B cell (primary cell): ENCODE results near the gene SPATA4. TPM values are rescaled to one million over a fixed set of nuclear protein-coding genes. Genes with fewer than 3 reads are reported as not detected.

Source experiments
- ATAC-seq: fragments of 200-7000 bp; cut with Tn5 transposase; one replicate; pipeline ENCODE4 v1.10.0; 2021; ENCODE audit warnings: low read depth, mild to moderate bottlenecking, moderate number of reproducible peaks, moderate library complexity
- CTCF ChIA-PET: fragments of 350-600 bp; sonication (Branson Sonifier 250); formaldehyde crosslinking; loops from one replicate; lab custom pipeline; 2021; ENCODE audit warnings: antibody characterized with exemption, inconsistent platforms; lab: Charles Lee
- POLR2A ChIA-PET: fragments of 350-600 bp; sonication (Branson Sonifier 250); formaldehyde crosslinking; loops from one replicate; lab custom pipeline; 2021; ENCODE audit warnings: antibody characterized with exemption; lab: Charles Lee
- DNase-seq: peaks from one replicate; pipeline ENCODE4 v3.0.0; 2013
- H2AFZ ChIP-seq: 2 replicates; pipeline ENCODE4 v1.6.1; 2012; ENCODE audit warnings: mild to moderate bottlenecking, low read depth, low read length; ENCODE audit not compliant: insufficient read depth, poor library complexity, severe bottlenecking
- H3K27ac ChIP-seq, 2 donors: 1 replicate in 1 of 2; 2 replicates in 1 of 2; pipeline ENCODE4 v1.5.1; 2012 to 2013; ENCODE audit warnings: low read length in 2 of 2, mild to moderate bottlenecking in 2 of 2, moderate library complexity in 1 of 2
- H3K27me3 ChIP-seq, 4 experiments: fragments of 200-600 bp in 1 of 4; sonication (generic) in 1 of 4; replicated peaks in 1 of 4; 1 replicate in 2 of 4; 2 replicates in 2 of 4; pipeline versions ENCODE4 v1.6.1 to v1.7.0; 2013 to 2016; ENCODE audit warnings: low read length in 3 of 4, mild to moderate bottlenecking in 2 of 4, mixed read lengths in 1 of 4, moderate library complexity in 1 of 4; ENCODE audit not compliant: insufficient read depth in 4 of 4, control insufficient read depth in 3 of 4; ENCODE audit errors: control extremely low read depth in 1 of 4
- H3K36me3 ChIP-seq, 2 experiments: replicated peaks in 1 of 2; 1 replicate in 1 of 2; 2 replicates in 1 of 2; pipeline versions ENCODE4 v1.6.1 to v1.7.1; 2013; ENCODE audit warnings: low read length in 1 of 2; ENCODE audit not compliant: insufficient read depth in 2 of 2, control insufficient read depth in 1 of 2; ENCODE audit errors: control extremely low read depth in 1 of 2, extremely low read depth in 1 of 2
- H3K4me1 ChIP-seq, 2 donors: fragments of 200-600 bp in 1 of 2; sonication (generic) in 1 of 2; 1 replicate in 1 of 2; 2 replicates in 1 of 2; pipeline versions ENCODE4 v1.5.1 to v1.6.1; 2013 to 2017; ENCODE audit warnings: low read length in 2 of 2; ENCODE audit not compliant: control insufficient read depth in 2 of 2, insufficient read depth in 2 of 2
- H3K4me2 ChIP-seq: replicated peaks from 2 replicates; pipeline ENCODE3; 2012; ENCODE audit warnings: mild to moderate bottlenecking, low read depth, low read length; ENCODE audit not compliant: poor library complexity, severe bottlenecking
- H3K4me3 ChIP-seq, 5 experiments: fragments of 200-600 bp in 1 of 5; sonication (generic) in 1 of 5; 1 replicate in 3 of 5; 2 replicates in 2 of 5; pipeline versions ENCODE4 v1.5.1 to v1.7.0; 2011 to 2016; ENCODE audit warnings: low read length in 4 of 5, mild to moderate bottlenecking in 4 of 5, low read depth in 2 of 5, control low read depth in 1 of 5, moderate library complexity in 1 of 5; ENCODE audit not compliant: insufficient read depth in 1 of 5; ENCODE audit errors: control extremely low read depth in 1 of 5, extremely low read depth in 1 of 5
- H3K79me2 ChIP-seq: fragments of 200-600 bp; sonication (generic); one replicate; pipeline ENCODE4 v1.6.0; 2016; ENCODE audit warnings: low read length; ENCODE audit not compliant: control insufficient read depth, insufficient read depth
- H3K9ac ChIP-seq: fragments of 200-600 bp; sonication (generic); 2 replicates; pipeline ENCODE4 v1.6.1; 2017; ENCODE audit warnings: mild to moderate bottlenecking, low read length, moderate library complexity
- H3K9me3 ChIP-seq, 3 donors: one replicate each; pipeline versions ENCODE4 v1.6.1 to v1.7.1; 2013; ENCODE audit warnings: low read length in 2 of 3; ENCODE audit not compliant: control insufficient read depth in 2 of 3, insufficient read depth in 1 of 3; ENCODE audit errors: control extremely low read depth in 1 of 3
- H4K20me1 ChIP-seq: 2 replicates; pipeline ENCODE4 v1.6.0; 2012; ENCODE audit warnings: mild to moderate bottlenecking, low read length; ENCODE audit not compliant: insufficient read depth, control insufficient read depth, poor library complexity, severe bottlenecking
- H3K27ac Mint-ChIP-seq: one replicate; pipeline ENCODE4 v1.8.0; 2021; ENCODE audit warnings: mixed read lengths
- H3K27me3 Mint-ChIP-seq: one replicate; pipeline ENCODE4 v1.8.0; 2021; ENCODE audit warnings: mixed read lengths
- H3K4me1 Mint-ChIP-seq: one replicate; pipeline ENCODE4 v1.8.0; 2021; ENCODE audit warnings: mixed read lengths
- H3K4me3 Mint-ChIP-seq: one replicate; pipeline ENCODE4 v1.8.0; 2021; ENCODE audit warnings: mixed read lengths
- H3K9me3 Mint-ChIP-seq: one replicate; pipeline ENCODE4 v1.8.0; 2022; ENCODE audit warnings: mixed read lengths; ENCODE audit not compliant: insufficient read depth
- EZH2 ChIP-seq: IDR thresholded peaks from 2 replicates; pipeline ENCODE4 v1.6.1; 2012; ENCODE audit warnings: borderline replicate concordance, low read depth, mild to moderate bottlenecking, moderate library complexity, low read length; ENCODE audit not compliant: insufficient read depth, poor library complexity, severe bottlenecking
- WGBS: methylation state at CpG from one replicate; pipeline ENCODE4 v1.1.5; 2013; ENCODE audit warnings: missing lambda C conversion rate; ENCODE audit not compliant: insufficient coverage; 5-methylcytosine and 5-hydroxymethylcytosine counted together
- intact Hi-C: fragments of 100-400 bp; cut with micrococcal nuclease; formaldehyde crosslinking; loops from one replicate; pipeline ENCODE4 v1.10.0; 2022
- polyA plus RNA-seq: library from polyadenylated mRNA; depleted of rRNA; stranded (reverse); fragments of >200 nt; gene quantifications from 2 replicates; pipeline ENCODE4 v1.2.3, GENCODE V29; 2012
- total RNA-seq, 2 donors: library from RNA; stranded (reverse); fragments of 120-200 nt in 1 of 2; gene quantifications; 1 replicate in 1 of 2; 2 replicates in 1 of 2; pipeline versions ENCODE4 v1.2.3 to v1.2.4, GENCODE V29; 2013 to 2022
- TF ChIP-seq, protein P1 (sequence below): fragments of 200-600 bp; IDR thresholded peaks from one replicate; pipeline ENCODE4 v1.8.0; 2022; ENCODE audit warnings: antibody characterized with exemption, mild to moderate bottlenecking

The SPATA4 gene
- total and polyA plus RNA-seq, 2 donors (not counting 1 experiment from before 2014, with no cell fraction given) = not detected

DNA sequence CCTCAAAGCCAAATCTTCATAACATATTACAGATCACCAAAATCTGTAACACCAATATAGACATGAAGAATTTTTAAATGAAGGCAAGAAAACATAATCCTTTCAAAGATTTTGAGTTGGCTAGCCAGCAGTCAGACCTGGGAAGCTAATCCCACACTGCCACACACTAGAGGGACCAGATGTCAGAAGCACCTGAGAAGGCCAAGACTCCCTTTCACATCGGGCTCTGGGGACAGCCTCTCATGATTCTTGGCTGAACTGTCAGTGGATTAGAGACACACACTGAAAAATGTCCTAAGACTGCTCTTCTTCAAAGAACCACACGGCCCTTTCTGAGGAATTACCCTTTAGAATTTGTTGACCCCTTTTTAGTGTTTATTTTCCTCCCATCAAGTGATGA, 28.2 kb upstream of the SPATA4 start:
- Histone ChIP-seq H3K9me3 (no peaks in the 10 kb centered on the region), H3K36me3 (no peaks in the 10 kb centered on the region), H3K4me1 (no peaks in the 10 kb centered on the region), H3K9ac (no peak overlapping the region), H3K4me3 (no peak overlapping the region), H2AFZ (no peak overlapping the region), H4K20me1 (no peaks in the 10 kb centered on the region), H3K79me2 (no peaks in the 10 kb centered on the region), H3K4me2 (no peak overlapping the region), H3K27me3 (peaks cover 0 to 3% (median 0%) of the 10 kb centered on the region in 4 experiments), H3K27ac (no peak overlapping the region)
- Mint-ChIP-seq H3K9me3 (no peaks in the 10 kb centered on the region), H3K27me3 (peaks cover 32% of the 10 kb centered on the region), H3K4me3 (no peak overlapping the region), H3K27ac (no peak overlapping the region), H3K4me1 (no peaks in the 10 kb centered on the region)
- DNase-seq (no peak), ATAC-seq (no peak)
- intact Hi-C loops = no loop called here
- no peak for TF ChIP-seq EZH2
- TF ChIP-seq, protein P1, sequence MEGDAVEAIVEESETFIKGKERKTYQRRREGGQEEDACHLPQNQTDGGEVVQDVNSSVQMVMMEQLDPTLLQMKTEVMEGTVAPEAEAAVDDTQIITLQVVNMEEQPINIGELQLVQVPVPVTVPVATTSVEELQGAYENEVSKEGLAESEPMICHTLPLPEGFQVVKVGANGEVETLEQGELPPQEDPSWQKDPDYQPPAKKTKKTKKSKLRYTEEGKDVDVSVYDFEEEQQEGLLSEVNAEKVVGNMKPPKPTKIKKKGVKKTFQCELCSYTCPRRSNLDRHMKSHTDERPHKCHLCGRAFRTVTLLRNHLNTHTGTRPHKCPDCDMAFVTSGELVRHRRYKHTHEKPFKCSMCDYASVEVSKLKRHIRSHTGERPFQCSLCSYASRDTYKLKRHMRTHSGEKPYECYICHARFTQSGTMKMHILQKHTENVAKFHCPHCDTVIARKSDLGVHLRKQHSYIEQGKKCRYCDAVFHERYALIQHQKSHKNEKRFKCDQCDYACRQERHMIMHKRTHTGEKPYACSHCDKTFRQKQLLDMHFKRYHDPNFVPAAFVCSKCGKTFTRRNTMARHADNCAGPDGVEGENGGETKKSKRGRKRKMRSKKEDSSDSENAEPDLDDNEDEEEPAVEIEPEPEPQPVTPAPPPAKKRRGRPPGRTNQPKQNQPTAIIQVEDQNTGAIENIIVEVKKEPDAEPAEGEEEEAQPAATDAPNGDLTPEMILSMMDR = no peak
- ChIA-PET CTCF (no interaction called here), POLR2A (no interaction called here)
- 93% methylated on average over 1 of the region's 2 CpGs for WGBS

DNA sequence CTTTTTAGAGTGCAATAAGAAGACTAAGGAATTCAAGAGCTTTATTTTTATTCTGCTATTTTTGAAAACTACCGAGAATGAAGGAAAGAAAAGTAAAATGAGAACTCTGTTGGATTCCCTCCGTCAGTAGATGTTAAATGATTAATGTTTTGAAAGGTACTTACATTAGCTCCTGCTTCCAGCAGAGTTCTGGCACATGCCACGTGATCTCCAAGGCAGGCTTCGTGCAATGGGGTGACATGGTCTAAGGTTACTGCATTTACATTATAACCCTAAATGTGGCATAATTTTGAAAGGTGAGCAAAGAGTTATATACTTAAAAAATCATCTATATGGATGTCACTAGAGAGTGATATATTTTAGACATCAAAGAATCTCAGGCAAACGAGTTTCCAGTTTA, 26.8 kb upstream of the SPATA4 start:
- Mint-ChIP-seq H3K4me1 (no peaks in the 10 kb centered on the region), H3K27me3 (peaks cover 22% of the 10 kb centered on the region), H3K4me3 (no peak overlapping the region), H3K9me3 (no peaks in the 10 kb centered on the region), H3K27ac (no peak overlapping the region)
- no peak overlapping the region for H3K4me3 ChIP-seq
- H3K27me3 ChIP-seq = no peaks in the 10 kb centered on the region
- no peaks in the 10 kb centered on the region for H3K9me3 ChIP-seq
- DNase-seq (no peak), ATAC-seq (no peak)
- CTCF ChIA-PET = no interaction called here
- H3K36me3 ChIP-seq = no peaks in the 10 kb centered on the region
- intact Hi-C loops = no loop called here
- no peaks in the 10 kb centered on the region for H3K4me1 ChIP-seq
- H3K9ac ChIP-seq = no peak overlapping the region
- WGBS = 87% methylated on average over 2 of the region's 5 CpGs
- POLR2A ChIA-PET = no interaction called here
- no peak overlapping the region for H3K4me2 ChIP-seq
- TF ChIP-seq, protein P1 = no peak
- TF ChIP-seq EZH2 = no peak
- no peak overlapping the region for H3K27ac ChIP-seq
- H3K79me2 ChIP-seq = no peaks in the 10 kb centered on the region
- no peaks in the 10 kb centered on the region for H4K20me1 ChIP-seq
- no peak overlapping the region for H2AFZ ChIP-seq
